Caki2 (cell line): Measurements from ENCODE around the gene GSDME. TPM values are rescaled to one million over a fixed set of nuclear protein-coding genes. Genes with fewer than 3 reads are reported as not detected.

ENCODE experiments used
- DNase-seq: peaks from one replicate; pipeline ENCODE4 v3.0.0-alpha.2; 2015; ENCODE audit warnings: low read depth
- in situ Hi-C: cut with HindIII; loops from 2 replicates; pipeline ENCODE4 v1.10.0; 2016; ENCODE audit warnings: low sequenced_read_pairs, low pct_unique_long_range_greater_than_20kb, mixed read lengths
- total RNA-seq: library from RNA; depleted of rRNA; stranded (reverse); fragments of >200 nt; shearing (Covaris generic); gene quantifications from 2 replicates; pipeline ENCODE4 v1.2.3, GENCODE V29; 2014; ENCODE audit warnings: low replicate concordance

GSDME gene
- total RNA-seq, 1 experiment from 2014 or later = 25.0 TPM

- in situ Hi-C loops = no loop called here
These were observed 42.1 kb downstream of the GSDME start for GRCh38 chr7:24715171-24715570.

GRCh38 chr7:24714676-24715010 is 42.6 kb downstream of the GSDME start:
- in situ Hi-C loops = no loop called here
- DNase-seq = no peak

More at GRCh38 chr7:24715171-24715570, 42.1 kb downstream of the GSDME start:
- no peak for DNase-seq

GRCh38 chr7:24713850-24714675 is 43.2 kb downstream of the GSDME start:
- no peak for DNase-seq
- in situ Hi-C loops = no loop called here

- in situ Hi-C loops = no loop called here
- no peak for DNase-seq
These were observed 44.0 kb downstream of the GSDME start for GRCh38 chr7:24713039-24713793.

DNA sequence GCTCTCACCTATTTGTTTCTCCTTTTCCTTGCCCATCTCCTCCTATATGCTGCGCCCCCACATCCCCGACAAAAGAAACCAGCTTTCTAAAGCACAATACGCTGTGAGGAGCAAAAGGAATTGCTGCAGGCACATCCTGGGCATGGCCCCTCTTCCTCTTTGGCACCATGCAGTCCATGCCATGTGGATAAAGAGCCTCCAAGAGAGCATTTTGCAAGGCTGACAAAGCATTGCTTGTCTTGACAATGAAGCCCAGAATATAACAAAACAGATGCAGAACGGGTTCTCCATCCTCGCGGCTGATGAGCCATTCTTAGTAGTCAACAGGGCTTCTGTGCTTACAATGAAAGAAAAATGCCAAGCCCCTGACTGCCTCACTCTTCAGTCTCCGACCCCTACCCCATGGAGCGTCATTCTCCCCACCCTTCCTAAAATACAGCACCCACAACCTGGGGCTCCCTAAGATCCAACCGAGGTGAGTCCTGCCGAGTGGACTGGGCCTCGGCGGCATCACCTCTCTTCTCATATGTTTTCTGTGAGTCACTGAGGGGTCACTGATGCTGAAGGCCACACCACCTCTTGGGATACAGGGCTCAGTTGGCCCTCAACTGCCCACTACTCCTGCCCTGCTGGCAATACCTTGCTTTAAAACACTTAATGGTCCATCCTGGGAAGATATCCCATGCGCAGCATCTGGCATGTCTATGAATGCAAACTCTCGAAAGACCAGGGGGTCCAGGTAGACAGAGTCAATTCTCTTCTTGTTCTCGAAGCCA is 47.5 kb downstream of the GSDME start:
- DNase-seq = no peak
- in situ Hi-C loops = no loop called here

GRCh38 chr7:24709051-24709450 is 48.2 kb downstream of the GSDME start:
- in situ Hi-C loops = no loop called here
- no peak for DNase-seq

- in situ Hi-C loops = no loop called here
- no peak for DNase-seq
These were observed 49.2 kb downstream of the GSDME start for GRCh38 chr7:24707988-24708615.

DNA sequence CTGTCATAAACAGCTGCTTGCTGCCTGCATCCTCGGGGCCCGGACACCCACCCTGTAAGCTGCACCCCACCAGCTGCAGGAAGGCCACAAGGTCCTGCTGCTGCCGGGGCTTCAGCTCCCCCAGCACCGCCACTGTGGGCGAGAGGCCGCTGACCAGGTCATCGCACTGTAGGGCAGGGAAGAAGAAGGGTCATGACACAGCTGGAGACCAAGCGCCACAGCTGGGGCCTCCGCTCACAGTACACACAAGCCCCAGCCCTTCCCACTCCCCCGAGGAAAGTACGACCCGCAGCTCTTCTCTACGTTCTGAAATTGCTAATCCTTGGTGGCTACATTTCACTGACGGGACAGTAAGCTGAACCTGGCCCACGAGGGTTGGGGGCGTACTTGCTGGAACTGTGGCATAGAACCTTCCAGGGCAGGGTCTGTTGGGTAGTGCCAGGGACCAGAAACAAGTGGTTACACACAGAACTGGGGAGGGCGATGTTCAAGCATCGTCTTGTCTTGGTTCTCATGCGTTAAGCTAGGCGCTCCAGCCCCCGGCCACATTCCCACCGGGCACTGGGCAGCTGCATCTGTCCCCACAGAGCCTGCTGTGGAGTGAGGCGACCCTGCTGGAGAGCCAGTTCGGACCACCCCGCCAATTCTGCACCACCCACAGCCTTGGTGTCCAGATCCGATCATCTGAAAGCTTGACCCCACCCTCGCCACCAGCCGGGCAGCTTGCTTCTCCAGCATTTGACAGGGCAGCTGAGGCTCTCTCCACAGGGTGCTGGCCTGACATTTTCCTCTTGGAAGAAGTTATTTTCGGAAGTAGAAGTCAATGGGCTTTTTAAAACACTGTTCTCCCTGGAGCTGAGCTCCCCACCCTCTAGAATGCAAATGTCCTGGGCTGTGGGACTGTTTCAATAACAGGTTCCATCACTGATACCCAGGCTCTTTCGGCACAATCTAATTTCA is 50.8 kb downstream of the GSDME start:
- DNase-seq = no peak

DNA sequence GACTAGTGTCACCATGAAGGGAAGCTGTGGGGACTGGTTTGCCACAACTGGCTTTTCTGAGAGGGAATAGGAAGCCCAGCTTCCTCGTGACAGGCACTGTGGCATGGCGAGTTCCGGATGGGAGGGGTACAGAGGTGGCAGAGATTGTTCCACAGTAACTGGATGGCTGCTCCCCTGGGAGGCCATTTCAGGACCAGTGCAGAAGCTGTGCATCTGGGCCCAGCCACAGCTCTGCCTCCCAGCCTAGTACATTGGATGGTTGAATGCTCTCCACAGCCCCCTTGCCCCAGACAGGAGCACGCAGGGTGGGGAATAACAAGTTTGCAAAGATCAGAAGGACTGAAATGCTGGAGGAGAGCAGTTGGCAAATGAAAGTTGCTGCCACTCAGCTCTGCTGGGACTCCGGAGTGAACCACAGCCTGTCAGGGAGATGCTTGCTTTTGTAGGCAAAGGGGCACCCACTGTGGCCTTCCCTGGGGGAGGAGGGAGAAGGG is 51.8 kb downstream of the GSDME start:
- no peak for DNase-seq
- in situ Hi-C loops = no loop called here

More for the DNA sequence above, 50.8 kb downstream of the GSDME start:
- in situ Hi-C loops = no loop called here

GRCh38 chr7:24704311-24704710 is 53.0 kb downstream of the GSDME start:
- in situ Hi-C loops = no loop called here
- no peak for DNase-seq

GRCh38 chr7:24703296-24703695 is 54.0 kb downstream of the GSDME start:
- in situ Hi-C loops = no loop called here
- no peak for DNase-seq

DNA sequence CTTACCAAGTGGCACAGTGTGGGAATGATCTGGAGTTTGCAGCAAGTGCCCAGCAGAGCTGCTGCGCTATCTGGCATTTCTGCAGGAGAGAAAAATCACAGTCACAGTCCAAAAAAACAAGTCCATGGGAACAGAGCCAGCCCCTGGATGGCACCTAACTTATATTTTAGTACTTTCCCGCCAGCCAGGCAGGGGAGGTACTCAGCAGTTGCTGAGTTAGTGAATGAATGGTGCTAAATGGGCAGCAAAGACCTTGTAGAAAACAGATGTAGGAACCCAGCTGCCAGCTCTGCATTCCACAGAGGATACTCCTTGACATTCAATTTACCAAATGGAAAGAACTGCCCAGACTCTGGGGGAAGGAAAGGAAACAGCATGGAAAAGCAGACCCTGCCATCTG is 54.5 kb downstream of the GSDME start:
- in situ Hi-C loops = no loop called here

GRCh38 chr7:24701261-24702235 is 55.7 kb downstream of the GSDME start:
- in situ Hi-C loops = no loop called here
- peak; percentile 27 for DNase-seq

More for the DNA sequence above, 54.5 kb downstream of the GSDME start:
- DNase-seq = no peak

DNA sequence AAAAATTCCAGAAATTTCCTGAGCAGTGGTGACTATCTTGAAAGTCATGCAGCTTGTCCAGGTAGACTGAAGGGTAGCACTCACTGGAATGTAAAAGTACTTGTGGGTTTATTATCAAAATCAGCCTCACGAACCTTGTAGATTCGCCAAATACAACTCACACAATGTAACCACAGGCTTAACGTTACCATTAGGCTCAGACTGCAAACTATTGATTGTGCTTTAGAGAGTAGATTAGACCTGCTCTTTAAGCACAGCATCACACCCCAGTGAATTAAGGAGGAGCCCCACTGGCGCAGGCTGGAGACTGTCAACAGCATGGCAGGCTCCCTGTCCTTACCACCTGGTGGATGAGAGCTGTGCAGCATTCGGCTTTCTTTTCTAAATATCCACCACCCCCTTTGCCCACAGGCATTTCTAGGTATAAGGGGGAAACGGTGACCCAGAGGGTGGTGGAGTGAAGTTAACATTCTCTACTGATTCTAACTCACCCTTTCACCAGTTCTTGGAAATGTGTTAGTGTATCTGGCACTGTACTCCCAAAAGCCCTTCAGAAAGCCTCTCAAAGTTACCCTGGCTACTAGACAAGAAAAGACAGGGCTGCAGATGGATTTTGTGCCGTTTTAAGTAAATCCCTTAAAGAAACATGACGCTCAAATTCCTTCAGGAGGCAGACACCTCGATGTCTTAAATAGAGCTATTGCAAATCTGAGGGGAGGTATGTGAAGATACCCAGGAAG is 56.6 kb downstream of the GSDME start:
- in situ Hi-C loops = no loop called here
- DNase-seq = no peak

- in situ Hi-C loops = no loop called here
- DNase-seq = no peak
These were observed 58.6 kb downstream of the GSDME start for GRCh38 chr7:24698531-24699266.
